GM19328 (cell line): ENCODE measurements around the gene KCNJ5.

Source experiments
- ATAC-seq: cut with Tn5 transposase; IDR thresholded peaks from one replicate; pipeline ENCODE4 v1.9.1; 2021; ENCODE audit warnings: mild to moderate bottlenecking, moderate library complexity; ENCODE audit not compliant: unreplicated experiment

The KCNJ5 gene

DNA sequence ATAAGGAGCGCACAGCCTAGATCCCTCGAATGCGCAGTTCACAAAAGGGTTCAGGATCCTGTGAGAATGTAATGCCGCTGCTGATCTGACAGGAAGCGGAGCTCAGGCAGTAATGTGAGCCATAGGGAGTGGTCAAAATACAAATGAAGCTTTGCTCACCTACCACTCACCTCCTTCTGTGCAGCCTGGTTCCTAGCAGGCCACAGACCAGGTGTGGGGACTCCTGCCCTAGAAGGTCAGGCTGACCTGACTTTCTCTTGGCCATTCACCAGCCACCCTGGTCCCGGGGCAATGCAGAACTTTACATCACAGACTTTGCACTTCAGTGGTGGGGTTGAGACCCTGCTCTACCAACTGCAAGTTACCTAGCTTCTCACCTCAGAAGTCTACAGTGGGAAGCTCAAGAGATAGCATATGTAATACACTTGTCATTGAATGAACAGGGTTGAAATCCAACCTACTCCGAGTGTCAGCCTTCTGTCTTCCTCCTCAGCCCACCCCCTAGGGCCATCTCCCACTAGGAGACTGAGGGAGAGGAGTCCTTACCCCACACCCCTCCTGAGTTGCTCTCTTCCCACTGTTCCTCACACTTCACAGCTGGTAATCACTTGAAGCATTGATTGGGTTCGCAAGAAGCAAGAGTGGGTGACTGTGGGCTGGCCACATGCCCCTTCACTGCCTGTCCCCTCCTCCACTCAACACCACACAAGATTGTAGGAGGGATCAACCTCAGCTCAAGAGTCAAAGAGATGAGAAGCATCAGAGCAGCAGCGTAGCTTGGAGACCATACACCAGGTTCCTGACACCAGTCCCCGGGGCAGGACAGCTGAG lies 22.1 kb upstream of the KCNJ5 start:
- no peak for ATAC-seq

DNA sequence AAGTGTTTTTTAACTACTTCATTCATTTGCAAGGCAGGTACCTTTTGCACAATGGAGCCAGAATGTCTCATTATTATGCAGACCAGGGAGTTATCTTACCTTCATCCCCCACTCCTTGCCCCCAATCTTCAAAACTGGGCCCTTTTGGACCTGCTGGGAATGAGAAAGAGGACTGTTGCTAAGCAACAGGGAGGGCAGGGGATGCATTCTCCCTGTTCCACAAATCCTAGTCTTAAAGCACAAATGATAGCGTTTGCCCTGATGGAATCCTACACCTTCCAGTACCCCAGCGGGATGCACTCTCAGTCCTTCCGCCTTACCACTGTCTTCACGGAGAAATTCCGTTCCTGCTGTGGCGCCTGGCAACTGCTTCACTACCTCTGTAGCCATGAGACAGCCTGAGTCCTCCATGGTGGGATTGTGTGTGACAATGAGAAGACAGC lies 20.0 kb upstream of the KCNJ5 start:
- ATAC-seq: no peak

DNA sequence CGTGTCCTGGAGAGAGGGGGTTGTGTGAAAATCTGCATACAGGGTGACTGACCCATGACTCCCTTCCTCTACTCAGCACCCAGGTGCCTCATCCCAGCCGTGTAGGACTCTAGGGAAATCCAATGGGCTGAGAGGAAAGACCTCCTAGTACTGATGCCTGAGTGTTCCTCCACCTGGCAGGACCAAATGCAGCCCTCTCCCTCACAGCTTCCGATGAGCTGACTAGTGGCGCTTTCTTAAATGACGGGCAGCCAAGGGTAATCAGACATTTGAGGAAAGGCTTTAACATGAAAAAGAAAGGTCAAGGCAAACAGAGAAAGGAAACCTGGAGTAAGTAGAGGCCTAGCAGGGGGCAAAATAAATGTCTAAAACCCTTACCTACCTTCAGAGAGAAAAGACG lies 19.1 kb upstream of the KCNJ5 start:
- ATAC-seq: no peak

DNA sequence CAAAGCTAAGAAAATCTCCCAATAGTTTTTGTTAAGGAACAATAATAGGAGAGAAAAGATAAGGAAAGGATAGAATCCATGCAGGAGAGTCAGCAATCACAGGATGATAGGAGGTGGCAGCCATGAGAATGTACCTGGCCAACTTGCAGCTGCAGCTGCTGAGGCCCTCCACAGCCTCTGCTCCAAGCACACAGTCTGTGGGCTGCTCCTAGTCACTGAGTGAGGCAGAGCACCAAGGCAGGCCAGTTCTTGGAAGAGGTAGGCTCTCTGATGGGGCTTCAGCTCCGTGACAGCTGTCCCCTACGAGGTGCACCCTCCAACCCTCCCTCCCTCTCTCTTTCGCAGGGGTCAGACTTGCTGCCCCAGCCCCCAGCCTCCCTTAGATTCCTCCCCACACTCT lies 18.6 kb upstream of the KCNJ5 start:
- no peak for ATAC-seq

DNA sequence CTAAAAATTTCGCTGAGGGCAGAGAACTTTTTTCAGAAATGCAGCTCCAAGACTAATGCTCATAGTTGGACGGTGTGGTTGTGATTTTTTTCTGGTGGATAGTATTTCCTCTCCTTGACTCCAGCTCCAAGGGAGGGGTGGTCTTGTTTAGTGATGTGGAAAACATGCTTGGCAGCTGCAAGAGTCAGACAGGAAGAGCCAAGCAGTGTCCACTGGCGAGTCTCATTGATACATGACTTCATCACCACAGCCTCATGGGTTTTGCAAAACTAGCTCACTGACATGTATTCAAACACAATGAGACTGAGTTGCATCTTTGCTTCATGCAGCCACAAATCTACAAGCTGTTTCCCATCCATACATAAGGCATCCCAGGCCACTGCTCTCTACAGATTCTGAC lies 16.7 kb upstream of the KCNJ5 start:
- ATAC-seq: no peak

DNA sequence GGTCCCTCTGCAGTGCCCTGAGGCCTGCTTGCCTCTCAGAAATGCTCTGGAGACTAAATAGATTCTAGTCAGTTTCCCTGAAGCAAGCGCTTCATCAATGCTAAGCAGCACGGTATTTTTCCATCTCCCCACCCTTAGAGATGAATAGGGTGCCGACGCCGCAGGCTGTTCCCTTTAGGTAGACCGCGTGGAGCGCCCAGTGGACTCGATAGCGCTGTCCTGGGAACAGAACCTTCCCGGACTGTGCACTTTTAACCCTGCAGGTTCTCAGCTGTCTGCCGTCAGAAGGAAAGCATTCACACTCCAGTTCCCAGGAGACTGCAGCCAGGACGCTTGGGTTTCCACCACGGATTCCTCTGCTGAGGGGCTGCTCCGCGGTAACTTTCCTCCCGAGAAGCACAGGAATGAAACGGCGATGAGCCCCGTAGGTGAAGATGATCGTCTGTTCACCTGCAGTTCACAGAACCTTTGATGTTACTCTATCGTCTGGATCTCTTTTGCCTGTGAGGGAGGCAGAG lies 15.0 kb upstream of the KCNJ5 start:
- no peak for ATAC-seq

DNA sequence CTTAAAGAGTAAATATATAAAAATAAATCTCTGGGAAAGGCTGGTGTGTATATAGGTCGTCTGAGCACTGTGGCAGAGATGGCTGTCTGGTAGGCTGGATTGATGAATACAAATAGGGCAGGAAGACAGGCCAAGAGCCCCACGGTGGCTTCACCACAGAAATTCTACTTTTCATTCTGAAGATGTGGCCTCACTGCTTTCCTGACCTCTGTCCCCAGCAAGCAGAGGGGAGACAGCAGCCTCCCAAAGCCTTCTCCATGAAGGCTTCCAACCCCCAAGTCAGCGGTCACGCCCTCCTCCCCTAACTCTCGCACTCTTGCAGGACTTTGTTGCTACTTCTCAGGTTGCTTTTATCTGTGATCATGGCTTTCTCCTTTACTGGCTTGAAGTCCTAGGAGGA lies 13.4 kb upstream of the KCNJ5 start:
- ATAC-seq: no peak

DNA sequence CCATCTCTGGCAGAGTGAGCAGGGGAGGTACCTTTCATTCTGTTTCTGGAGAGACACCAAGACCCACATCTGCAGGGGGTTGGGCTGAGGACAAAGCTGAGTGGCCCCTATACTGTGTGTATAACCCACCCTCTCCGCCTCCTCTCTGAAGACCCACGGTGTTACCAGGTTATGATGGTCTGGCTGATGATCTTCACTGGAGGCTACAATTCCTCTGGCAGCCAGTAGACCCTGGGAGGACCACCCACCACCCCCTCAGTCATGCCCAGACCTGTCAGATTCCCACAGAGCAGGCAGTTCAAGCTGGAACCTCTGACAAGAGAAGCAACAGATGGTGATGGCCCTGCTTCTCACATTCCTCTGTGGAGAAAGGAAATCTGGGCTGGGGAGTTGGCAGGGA lies 12.7 kb upstream of the KCNJ5 start:
- no peak for ATAC-seq

DNA sequence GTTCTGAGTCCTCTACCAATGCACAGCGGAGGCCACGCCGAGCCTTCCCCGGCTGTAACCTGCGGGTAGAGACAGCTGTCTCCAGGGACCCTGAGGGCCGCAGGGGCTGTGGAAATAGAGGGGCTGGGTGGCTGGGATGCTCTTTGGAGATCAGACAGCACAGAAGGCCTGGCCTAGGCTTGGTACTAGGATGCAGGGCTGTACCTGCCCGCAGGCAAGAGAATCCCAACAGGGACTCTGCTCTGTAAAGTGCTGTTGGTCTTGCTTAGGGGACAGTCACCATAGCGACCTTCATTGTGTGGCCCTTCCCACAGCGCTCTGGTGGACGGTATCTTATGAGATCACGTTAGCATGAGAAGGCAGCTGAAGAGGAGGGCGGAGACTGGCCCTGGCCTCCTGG lies 11.3 kb upstream of the KCNJ5 start:
- ATAC-seq: no peak

DNA sequence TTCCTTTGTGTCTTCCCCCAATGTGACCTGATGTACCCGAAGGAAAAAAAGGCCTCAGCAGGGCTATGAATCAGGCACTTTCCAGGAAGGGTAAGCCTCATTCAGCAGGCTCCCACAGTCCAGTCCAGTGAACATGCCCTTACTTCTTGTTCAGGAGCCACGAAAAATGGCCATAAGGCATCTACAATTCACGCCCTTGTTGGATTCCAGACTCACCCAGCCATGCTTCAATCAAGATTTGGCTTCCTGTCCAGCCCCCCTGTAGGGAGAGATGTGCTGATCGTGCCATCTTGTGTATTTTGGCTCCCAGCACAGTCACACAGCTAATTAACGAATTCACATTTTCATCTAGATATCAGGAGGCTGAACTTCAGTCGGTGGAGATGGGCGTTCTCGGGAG lies 9.9 kb upstream of the KCNJ5 start:
- no peak for ATAC-seq

DNA sequence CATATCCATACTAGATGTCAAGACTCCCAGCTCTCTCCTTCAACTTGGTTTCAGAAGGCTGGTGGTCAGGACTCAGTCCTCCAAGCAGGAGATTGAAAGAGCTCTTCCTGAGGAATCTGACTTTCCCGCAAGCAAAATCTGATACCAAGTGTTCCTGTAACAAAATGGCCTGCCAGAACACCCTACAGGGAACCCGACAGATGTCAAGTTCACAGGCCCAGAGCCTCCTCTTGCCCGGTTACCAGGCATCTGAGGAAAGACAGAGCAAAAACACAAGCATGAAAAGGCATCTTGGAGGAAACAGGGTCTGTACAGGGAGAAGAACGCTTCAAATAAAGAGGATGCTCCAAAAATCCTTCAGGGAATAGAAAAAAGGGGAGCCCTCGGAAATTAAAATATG lies 8.7 kb upstream of the KCNJ5 start:
- ATAC-seq: no peak

DNA sequence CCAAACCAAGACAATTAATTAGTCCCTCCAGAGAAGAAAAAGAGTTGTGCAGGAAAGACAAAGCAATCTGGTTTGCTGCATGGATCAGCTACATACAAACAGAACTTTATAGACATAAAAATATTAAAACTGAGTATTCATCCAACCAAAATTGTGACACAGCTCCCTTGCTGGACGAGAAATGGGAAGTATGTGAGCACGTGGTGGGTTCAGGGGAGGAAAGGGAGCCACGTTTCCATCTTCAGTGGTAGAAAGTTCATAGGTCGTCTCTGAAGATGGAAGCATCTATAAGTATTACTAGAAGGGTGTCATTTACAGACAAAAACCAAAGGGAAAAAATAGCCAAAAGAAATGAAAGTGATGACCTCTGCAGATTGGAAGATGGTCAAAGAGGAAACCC lies 7.1 kb upstream of the KCNJ5 start:
- no peak for ATAC-seq

DNA sequence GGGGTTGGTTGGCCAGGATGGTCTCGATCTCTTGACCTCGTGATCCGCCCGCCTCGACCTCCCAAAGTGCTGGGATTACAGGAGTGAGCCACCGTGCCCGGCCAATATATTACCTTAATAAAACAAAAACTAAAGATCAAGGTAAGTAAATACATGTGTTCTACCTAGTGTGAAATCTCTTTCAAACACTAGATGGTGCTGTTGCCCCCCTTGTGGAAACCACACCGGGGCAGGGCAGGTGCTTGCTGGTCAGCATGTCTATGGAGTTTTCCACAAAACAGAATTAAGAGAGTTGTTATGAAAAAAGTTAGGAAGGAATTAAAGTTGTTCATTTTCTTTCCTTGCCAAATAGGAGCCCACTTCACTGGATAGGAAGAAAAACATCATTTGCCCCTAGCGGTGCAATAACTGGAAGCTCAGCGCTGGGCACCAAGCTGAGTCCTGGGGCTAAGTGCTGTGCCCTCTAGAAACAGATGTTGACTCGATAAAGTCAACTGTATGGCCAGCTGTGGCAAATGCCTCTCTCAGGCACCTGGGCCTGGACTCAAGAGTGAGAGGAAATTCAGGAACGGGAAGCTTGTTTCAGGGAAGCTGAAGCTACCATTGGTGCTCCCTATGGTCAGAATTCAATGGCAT lies 6.3 kb upstream of the KCNJ5 start:
- ATAC-seq: peak; percentile 66

DNA sequence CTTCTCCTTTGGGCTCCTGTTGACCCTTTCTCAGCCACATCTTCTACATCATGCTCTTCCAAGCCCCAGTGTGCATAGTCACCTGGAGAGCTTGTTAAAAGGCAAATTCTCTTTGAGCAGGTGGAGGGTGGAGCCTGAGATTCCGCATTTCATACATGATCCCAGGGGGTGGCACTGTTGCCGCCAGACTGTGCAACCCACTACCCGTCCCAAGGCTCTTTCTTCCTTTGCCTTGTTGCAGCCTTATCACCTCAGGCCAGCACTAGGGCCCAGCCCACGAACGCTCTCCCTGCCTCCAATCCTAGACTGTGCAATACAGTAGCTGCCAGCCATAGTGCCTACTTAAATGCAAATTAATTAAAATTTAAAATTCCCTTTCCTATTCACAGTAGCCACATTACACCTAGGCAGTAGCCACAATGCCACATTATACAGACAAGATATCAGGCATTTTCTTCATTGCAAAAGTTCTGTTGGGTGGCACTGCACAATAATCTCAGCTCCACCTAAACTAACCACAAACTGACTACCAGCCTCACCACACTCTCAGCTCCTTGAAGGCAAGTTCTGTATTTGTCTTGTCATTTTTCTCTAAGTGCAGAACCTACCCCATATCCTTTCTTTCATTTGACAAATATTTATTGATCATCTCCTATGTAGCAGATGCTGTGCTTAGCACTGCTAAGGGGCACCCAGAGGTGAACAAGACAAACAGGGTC lies 4.6 kb upstream of the KCNJ5 start:
- no peak for ATAC-seq

DNA sequence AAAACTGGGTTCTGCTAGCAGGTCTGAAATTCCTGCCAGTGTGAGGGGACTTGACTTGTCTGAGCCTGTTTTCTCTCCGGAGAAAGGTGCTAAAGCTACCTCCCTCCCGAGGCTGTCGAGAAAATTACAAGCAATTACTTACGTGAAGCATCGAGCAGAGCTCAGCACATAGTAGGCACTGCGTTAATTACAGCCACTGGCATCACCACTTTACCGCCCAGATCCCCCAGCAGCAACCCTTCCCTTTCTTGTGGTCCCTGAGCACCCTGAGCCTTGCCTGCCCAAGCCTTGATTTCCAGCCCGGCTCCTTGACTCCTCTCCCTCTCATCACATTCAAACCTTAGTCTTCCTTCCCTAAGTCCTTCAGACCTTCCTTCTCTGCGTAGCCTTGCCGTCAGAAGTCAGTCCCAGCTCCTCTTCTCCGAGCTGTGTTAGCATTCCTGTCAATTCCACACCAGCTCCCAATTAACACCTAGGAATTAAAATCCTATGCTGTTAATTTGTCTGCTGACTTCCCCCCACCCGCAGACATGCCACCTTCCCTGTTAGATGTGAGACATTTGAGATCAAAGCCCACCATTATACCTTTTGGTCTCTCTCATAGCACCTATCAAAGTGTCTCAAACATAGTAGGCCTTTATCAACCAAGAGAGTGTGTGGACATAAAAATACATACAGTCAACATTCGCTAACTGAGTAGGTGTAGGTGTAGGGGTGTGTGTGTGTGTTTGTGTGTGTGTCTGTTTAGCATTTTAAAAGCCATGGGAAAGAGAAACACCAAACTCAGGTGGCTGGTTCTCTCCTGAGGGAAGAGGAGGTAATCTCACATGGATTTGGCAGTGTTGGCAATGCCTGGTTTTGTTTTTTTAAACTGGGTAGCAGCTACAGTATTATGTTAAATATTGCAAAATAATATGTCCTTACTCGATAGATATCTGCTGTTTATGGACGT lies 2.8 kb upstream of the KCNJ5 start:
- no peak for ATAC-seq

DNA sequence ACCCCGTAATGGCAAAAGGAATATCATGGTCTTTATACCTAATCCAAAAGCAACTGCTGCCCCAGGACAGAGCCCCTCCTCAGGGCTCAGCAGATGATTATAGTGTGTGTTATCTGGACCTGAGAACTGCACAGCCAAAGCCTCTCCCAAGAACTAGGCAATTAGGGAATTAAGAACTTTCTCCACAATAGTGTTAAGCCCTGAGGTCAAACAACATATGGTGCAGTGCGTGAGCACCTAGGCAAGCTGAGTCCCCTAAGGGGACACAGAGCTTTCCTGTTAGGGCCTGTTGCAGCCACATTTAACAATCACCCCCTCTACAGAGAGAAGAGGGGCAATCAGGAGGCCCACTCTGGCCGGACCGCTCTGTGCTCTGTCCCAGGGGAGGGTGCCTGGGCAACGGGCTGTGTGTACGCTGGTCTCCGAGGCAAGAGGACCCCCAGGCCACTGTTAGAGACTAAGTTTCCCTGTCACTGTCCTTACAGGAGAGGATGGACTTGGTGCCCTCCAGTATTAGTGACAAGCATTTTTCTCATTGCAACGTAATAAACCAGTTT lies 1.4 kb upstream of the KCNJ5 start:
- ATAC-seq: no peak

DNA sequence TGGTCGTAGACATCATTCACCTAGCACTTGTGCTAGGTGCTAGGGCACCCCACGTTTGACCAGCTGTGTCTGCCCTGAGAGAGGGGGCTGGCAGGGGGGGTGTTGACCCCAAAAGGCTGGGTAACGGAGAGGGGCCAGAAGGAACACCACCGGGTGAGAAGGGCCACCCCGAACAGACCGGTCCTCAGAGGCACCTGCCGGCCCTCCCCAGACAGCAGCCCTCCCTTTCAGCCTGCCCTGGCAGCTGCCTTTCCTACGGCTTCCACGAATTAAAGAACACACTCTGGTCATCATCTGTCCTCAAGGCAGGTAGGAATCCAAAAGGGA lies 977 bp upstream of the KCNJ5 start:
- ATAC-seq: no peak

DNA sequence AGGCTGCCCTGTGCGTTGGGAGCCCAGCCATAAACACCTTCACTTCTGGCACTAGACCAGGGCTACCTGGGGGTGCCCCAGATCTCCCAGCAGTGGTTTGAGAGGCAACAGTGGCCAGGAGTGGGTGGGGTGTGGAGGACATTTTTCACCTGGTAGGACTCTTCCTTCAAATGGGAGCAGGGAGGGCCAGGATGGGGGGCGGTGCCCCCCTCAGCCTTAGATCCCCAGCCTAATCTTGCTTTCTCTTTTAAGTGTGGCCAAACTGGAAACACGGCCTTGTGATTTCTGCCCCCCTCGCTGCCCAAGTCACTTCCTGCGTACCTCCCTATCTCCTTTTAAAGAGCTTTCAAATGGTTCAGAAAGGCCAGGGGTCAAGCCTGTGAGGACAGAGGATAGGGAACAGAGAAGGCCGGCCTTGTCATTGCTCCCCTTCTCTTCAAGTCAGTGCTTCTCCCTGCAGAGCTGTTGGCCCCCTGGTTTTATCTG lies 800 bp downstream of the KCNJ5 start:
- ATAC-seq: no peak

DNA sequence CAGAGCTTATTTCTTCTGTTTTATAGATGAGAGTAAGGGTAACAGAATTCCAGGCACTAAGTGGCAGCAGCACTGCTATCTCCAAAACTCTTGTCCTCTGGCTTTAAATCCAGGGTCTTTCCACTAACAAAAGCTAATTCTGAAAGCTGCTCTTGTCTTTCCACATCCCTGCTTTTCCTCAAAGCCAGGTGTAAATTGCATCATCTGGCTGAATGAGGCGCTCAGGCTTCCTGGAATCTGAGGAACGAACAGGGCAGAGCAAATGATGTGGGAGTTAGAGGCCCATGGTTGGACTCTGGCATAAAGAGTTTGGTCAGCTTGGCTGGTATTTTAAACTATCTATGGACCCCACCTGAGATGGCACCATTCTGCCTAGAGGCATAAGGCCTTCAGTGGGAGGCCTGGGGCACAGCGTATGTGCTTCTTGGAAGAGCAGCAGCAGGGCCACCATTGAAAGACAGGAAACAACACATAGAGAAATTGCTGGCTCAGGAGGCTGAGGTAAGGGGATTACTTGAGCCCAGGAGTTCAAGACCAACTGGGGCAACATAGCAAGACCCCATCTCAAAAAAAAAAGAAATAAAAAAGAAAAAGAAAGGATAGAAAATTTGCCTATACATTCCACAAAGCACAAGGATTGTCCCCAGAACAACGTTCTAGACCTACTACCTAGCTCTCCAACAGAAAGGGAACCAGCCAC lies 1.9 kb downstream of the KCNJ5 start:
- no peak for ATAC-seq
